ENCODE measurements around the gene BMP6.

The BMP6 gene

GRCh38 chr6:7725849-7726415, at the start of gene BMP6:
Gene BMP6 (plus strand): TSS chr6:7726099. CDS start chr6:7726956, 857 bp downstream.
- Histone ChIP-seq H2AFZ (ENCODE audit: low read depth, low read length) (no peak within 1 kb of the TSS), H3K36me3 (replicated peaks; ENCODE audit: low read depth, low read length) (no peaks in the 10 kb centered on the region), H3K79me2 (ENCODE audit: low read length) (no peaks in the 10 kb centered on the region), H3K4me3 (ENCODE audit: low read length) (no peak within 1 kb of the TSS), H3K27me3 (ENCODE audit: low read depth, low read length) (no peaks in the 10 kb centered on the region), H3K27ac (ENCODE audit: low read length) (no peak within 1 kb of the TSS), H3K9ac (ENCODE audit: low read length) (no peak within 1 kb of the TSS), H3K4me1 (ENCODE audit: low read length) (peaks cover 7% of the 10 kb centered on the region), H3K9me3 (ENCODE audit: insufficient read depth, low read length) (no peaks in the 10 kb centered on the region), H3K4me2 (ENCODE audit: low read length) (no peak within 1 kb of the TSS), H4K20me1 (ENCODE audit: insufficient read depth, low read length) (no peaks in the 10 kb centered on the region)
- TF ChIP-seq CTCF (IDR thresholded peaks at IDR 0.05; ENCODE audit: low read depth, low read length) (no peak), EZH2phosphoT487 (IDR thresholded peaks at IDR 0.05; ENCODE audit: low read depth) (no peak)

- no peaks in the 10 kb centered on the region for H3K9me3 ChIP-seq (ENCODE audit: insufficient read depth, low read length)
- peaks cover 11% of the 10 kb centered on the region; the same call in 1 of the 2 replicates for H3K27me3 ChIP-seq (ENCODE audit: low read depth, low read length)
- H3K4me1 ChIP-seq (ENCODE audit: low read length): no peaks in the 10 kb centered on the region
- H3K79me2 ChIP-seq (ENCODE audit: low read length): no peaks in the 10 kb centered on the region
- TF ChIP-seq EZH2phosphoT487 (IDR thresholded peaks at IDR 0.05; ENCODE audit: low read depth) (no peak), CTCF (IDR thresholded peaks at IDR 0.05; ENCODE audit: low read depth, low read length) (no peak)
- no peaks in the 10 kb centered on the region for H4K20me1 ChIP-seq (ENCODE audit: insufficient read depth, low read length)
- H3K4me2 ChIP-seq (ENCODE audit: low read length): no peak overlapping the region
- no peaks in the 10 kb centered on the region for H3K36me3 ChIP-seq (replicated peaks; ENCODE audit: low read depth, low read length)
- H3K4me3 ChIP-seq (ENCODE audit: low read length): no peak overlapping the region
- H3K9ac ChIP-seq (ENCODE audit: low read length): no peak overlapping the region
- no peak overlapping the region for H2AFZ ChIP-seq (ENCODE audit: low read depth, low read length)
- no peak overlapping the region for H3K27ac ChIP-seq (ENCODE audit: low read length)
Observed at GRCh38 chr6:7677229-7677628, 48.7 kb upstream of the BMP6 start.

GRCh38 chr6:7680393-7681075, 45.4 kb upstream of the BMP6 start:
- H3K4me1 ChIP-seq (ENCODE audit: low read length): no peaks in the 10 kb centered on the region
- peaks cover 20% of the 10 kb centered on the region; the same call in 1 of the 2 replicates for H3K27me3 ChIP-seq (ENCODE audit: low read depth, low read length)
- H2AFZ ChIP-seq (ENCODE audit: low read depth, low read length): no peak overlapping the region

More at GRCh38 chr6:7680393-7681075, 45.4 kb upstream of the BMP6 start:
- no peaks in the 10 kb centered on the region for H3K36me3 ChIP-seq (replicated peaks; ENCODE audit: low read depth, low read length)
- H4K20me1 ChIP-seq (ENCODE audit: insufficient read depth, low read length): no peaks in the 10 kb centered on the region
- H3K9ac ChIP-seq (ENCODE audit: low read length): no peak overlapping the region
- no peak overlapping the region for H3K27ac ChIP-seq (ENCODE audit: low read length)
- no peaks in the 10 kb centered on the region for H3K9me3 ChIP-seq (ENCODE audit: insufficient read depth, low read length)
- H3K4me2 ChIP-seq (ENCODE audit: low read length): no peak overlapping the region
- no peak for TF ChIP-seq EZH2phosphoT487 (IDR thresholded peaks at IDR 0.05; ENCODE audit: low read depth)
- no peak for TF ChIP-seq CTCF (IDR thresholded peaks at IDR 0.05; ENCODE audit: low read depth, low read length)
- no peak overlapping the region for H3K4me3 ChIP-seq (ENCODE audit: low read length)
- H3K79me2 ChIP-seq (ENCODE audit: low read length): no peaks in the 10 kb centered on the region

Data from OCI-LY3 (cell line).